Gastrocnemius medialis (tissue), 4 donors: ENCODE data around the gene MYO16.

Experiments
- POLR2A ChIP-seq, 2 donors: fragments of 450-650 bp; IDR thresholded peaks; one replicate each; pipeline ENCODE4 v1.6.1; 2017; ENCODE audit warnings: antibody characterized with exemption in 2 of 2, mild to moderate bottlenecking in 2 of 2, moderate library complexity in 2 of 2
- TF ChIP-seq, protein P1 (sequence below), 5 experiments: fragments of 450-650 bp in 3 of 5; fragments of 200-600 bp in 2 of 5; sonication (generic) in 2 of 5; IDR thresholded peaks in 4 of 5; conservative IDR thresholded peaks in 1 of 5; 1 replicate in 4 of 5; 2 replicates in 1 of 5; pipeline ENCODE4 v1.5.1; 2016 to 2019; ENCODE audit warnings: antibody characterized with exemption in 5 of 5, mild to moderate bottlenecking in 3 of 5, moderate library complexity in 3 of 5

DNA sequence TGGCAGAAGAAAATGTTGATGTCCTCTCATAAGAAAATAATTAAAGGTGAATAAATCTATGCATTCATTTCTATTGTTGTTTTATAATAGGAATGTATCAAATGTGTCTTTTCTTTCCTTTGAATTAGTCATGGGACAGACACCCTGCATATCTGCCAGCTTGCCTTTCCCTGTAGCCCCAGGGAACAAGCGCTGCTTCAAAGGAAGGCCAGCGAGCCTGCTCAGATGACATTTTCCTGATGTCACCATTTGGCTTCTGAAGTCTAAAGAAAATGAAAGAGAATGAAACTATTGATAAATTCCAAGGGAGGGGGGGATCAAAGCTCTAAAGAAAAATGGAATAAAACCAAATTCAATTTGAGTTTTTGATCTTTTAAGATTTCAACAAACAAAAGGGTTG lies 582.2 kb downstream of the MYO16 start:
- TF ChIP-seq, protein P1, sequence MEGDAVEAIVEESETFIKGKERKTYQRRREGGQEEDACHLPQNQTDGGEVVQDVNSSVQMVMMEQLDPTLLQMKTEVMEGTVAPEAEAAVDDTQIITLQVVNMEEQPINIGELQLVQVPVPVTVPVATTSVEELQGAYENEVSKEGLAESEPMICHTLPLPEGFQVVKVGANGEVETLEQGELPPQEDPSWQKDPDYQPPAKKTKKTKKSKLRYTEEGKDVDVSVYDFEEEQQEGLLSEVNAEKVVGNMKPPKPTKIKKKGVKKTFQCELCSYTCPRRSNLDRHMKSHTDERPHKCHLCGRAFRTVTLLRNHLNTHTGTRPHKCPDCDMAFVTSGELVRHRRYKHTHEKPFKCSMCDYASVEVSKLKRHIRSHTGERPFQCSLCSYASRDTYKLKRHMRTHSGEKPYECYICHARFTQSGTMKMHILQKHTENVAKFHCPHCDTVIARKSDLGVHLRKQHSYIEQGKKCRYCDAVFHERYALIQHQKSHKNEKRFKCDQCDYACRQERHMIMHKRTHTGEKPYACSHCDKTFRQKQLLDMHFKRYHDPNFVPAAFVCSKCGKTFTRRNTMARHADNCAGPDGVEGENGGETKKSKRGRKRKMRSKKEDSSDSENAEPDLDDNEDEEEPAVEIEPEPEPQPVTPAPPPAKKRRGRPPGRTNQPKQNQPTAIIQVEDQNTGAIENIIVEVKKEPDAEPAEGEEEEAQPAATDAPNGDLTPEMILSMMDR (IDR thresholded peaks at IDR 0.05 in 4 of 5, conservative IDR thresholded peaks at IDR 0.05 in 1 of 5) = no peak
- no peak for TF ChIP-seq POLR2A (IDR thresholded peaks at IDR 0.05)
